GM23338 (cell line): ENCODE results near the gene FAM50A. TPM values are rescaled to one million over a fixed set of nuclear protein-coding genes. Genes with fewer than 3 reads are reported as not detected.

ENCODE experiments used
- ATAC-seq: fragments of 200-7000 bp; cut with Tn5 transposase; 3 replicates; pipeline ENCODE4 v1.9.1; 2020
- DNase-seq: peaks from one replicate; pipeline ENCODE4 v3.0.0-alpha.2; 2015; ENCODE audit warnings: low spot score
- H2AFZ ChIP-seq: fragments of 200-600 bp; sonication (generic); 2 replicates; pipeline ENCODE4 v1.8.0; 2016; ENCODE audit warnings: antibody characterized with exemption, mild to moderate bottlenecking, moderate library complexity
- H3F3A ChIP-seq: fragments of 200-600 bp; sonication (generic); replicated peaks from 2 replicates; pipeline ENCODE4 v1.8.0; 2017; ENCODE audit warnings: antibody characterized with exemption, mixed run types, low read depth
- H3K27ac ChIP-seq: fragments of 200-600 bp; sonication (generic); 2 replicates; pipeline ENCODE4 v1.6.1; 2016; ENCODE audit warnings: low read depth
- H3K27me3 ChIP-seq: fragments of 200-600 bp; sonication (generic); 2 replicates; pipeline ENCODE4 v1.8.0; 2016; ENCODE audit warnings: mild to moderate bottlenecking, mixed run types, moderate library complexity; ENCODE audit not compliant: insufficient read depth
- H3K36me3 ChIP-seq: fragments of 200-600 bp; sonication (generic); 2 replicates; pipeline ENCODE4 v1.8.0; 2016; ENCODE audit warnings: mild to moderate bottlenecking; ENCODE audit not compliant: insufficient read depth
- H3K4me1 ChIP-seq: fragments of 200-600 bp; sonication (generic); 2 replicates; pipeline ENCODE4 v1.8.0; 2016; ENCODE audit warnings: mild to moderate bottlenecking, moderate library complexity; ENCODE audit not compliant: insufficient read depth
- H3K4me2 ChIP-seq: fragments of 200-600 bp; sonication (generic); 2 replicates; pipeline ENCODE4 v1.7.1; 2017; ENCODE audit warnings: mixed run types
- H3K4me3 ChIP-seq: fragments of 200-600 bp; sonication (generic); 2 replicates; pipeline ENCODE4 v1.6.1; 2016; ENCODE audit warnings: mixed run types
- H3K79me2 ChIP-seq: fragments of 200-600 bp; sonication (generic); replicated peaks from 2 replicates; pipeline ENCODE4 v1.8.0; 2017; ENCODE audit warnings: mild to moderate bottlenecking; ENCODE audit not compliant: insufficient read depth
- H3K9me2 ChIP-seq: fragments of 200-600 bp; sonication (generic); 2 replicates; pipeline ENCODE4 v1.8.0; 2017; ENCODE audit not compliant: insufficient read depth
- H4K20me1 ChIP-seq: fragments of 200-600 bp; sonication (generic); replicated peaks from 2 replicates; pipeline ENCODE4 v1.8.0; 2017; ENCODE audit warnings: mild to moderate bottlenecking; ENCODE audit not compliant: insufficient read depth
- H3K27ac Mint-ChIP-seq: 2 replicates; pipeline ENCODE4 v1.8.0; 2020; ENCODE audit warnings: inconsistent platforms, mild to moderate bottlenecking, moderate library complexity, mixed read lengths
- H3K27me3 Mint-ChIP-seq: 3 replicates; pipeline ENCODE4 v1.8.0; 2022; ENCODE audit warnings: low read depth, mild to moderate bottlenecking, moderate library complexity, mixed read lengths, inconsistent platforms; ENCODE audit not compliant: insufficient read depth, poor library complexity
- H3K36me3 Mint-ChIP-seq: 3 replicates; pipeline ENCODE4 v1.8.0; 2021; ENCODE audit warnings: low read depth, mild to moderate bottlenecking, inconsistent platforms, moderate library complexity, mixed read lengths
- H3K4me1 Mint-ChIP-seq: 3 replicates; pipeline ENCODE4 v1.8.0; 2020; ENCODE audit warnings: mild to moderate bottlenecking, inconsistent platforms, mixed read lengths
- H3K4me3 Mint-ChIP-seq: 3 replicates; pipeline ENCODE4 v1.8.0; 2021; ENCODE audit warnings: moderate library complexity, mild to moderate bottlenecking, inconsistent platforms, mixed read lengths
- H3K9me3 Mint-ChIP-seq: 3 replicates; pipeline ENCODE4 v1.8.0; 2020; ENCODE audit warnings: moderate library complexity, mild to moderate bottlenecking, inconsistent platforms, mixed read lengths
- CREB1 ChIP-seq: fragments of 250-450 bp; sonication (Bioruptor Pico); IDR thresholded peaks from 2 replicates; pipeline ENCODE4 v1.5.0; 2020; ENCODE audit warnings: low read depth, mild to moderate bottlenecking, moderate library complexity
- EZH2 ChIP-seq: fragments of 200-600 bp; sonication (generic); IDR thresholded peaks from one replicate; pipeline ENCODE4 v1.8.0; 2017; ENCODE audit warnings: antibody characterized with exemption, mild to moderate bottlenecking, low read depth; ENCODE audit not compliant: unreplicated experiment
- EZH2phosphoT487 ChIP-seq: fragments of 200-600 bp; sonication (generic); IDR thresholded peaks from one replicate; pipeline ENCODE4 v1.8.1; 2018; ENCODE audit warnings: antibody characterized with exemption; ENCODE audit not compliant: unreplicated experiment
- JUNB ChIP-seq: IDR thresholded peaks from one replicate; pipeline ENCODE4 v1.6.1; 2016; ENCODE audit warnings: antibody characterized with exemption; ENCODE audit not compliant: unreplicated experiment
- NANOG ChIP-seq: IDR thresholded peaks from 2 replicates; pipeline ENCODE4 v1.6.1; 2016; ENCODE audit warnings: antibody characterized with exemption, borderline replicate concordance
- POLR2AphosphoS5 ChIP-seq: IDR thresholded peaks from 2 replicates; pipeline ENCODE4 v1.6.1; 2016; ENCODE audit warnings: antibody characterized with exemption, low read depth
- REST ChIP-seq: IDR thresholded peaks from one replicate; pipeline ENCODE4 v1.6.1; 2018; ENCODE audit warnings: antibody characterized with exemption; ENCODE audit not compliant: unreplicated experiment
- STAT1 ChIP-seq: IDR thresholded peaks from one replicate; pipeline ENCODE4 v1.6.1; 2016; ENCODE audit warnings: antibody characterized with exemption; ENCODE audit not compliant: unreplicated experiment
- polyA plus RNA-seq: library from polyadenylated mRNA; unstranded; fragments of >200 nt; fragmentation: Nextera tagmentation; extraction: Ambion mirVana; gene quantifications from 2 replicates; pipeline ENCODE4 v1.2.1, GENCODE V29; 2016
- total RNA-seq: library from RNA; depleted of rRNA; stranded (reverse); fragments of >200 nt; shearing (Covaris generic); gene quantifications from 2 replicates; pipeline ENCODE4 v1.2.3, GENCODE V29; 2014
- TF ChIP-seq, protein P1 (sequence below): IDR thresholded peaks from 2 replicates; pipeline ENCODE4 v1.6.1; 2016; ENCODE audit warnings: antibody characterized with exemption
- TF ChIP-seq, protein P2 (sequence below), 2 experiments: fragments of 200-600 bp in 1 of 2; sonication (generic) in 1 of 2; conservative IDR thresholded peaks; 2 replicates each; pipeline versions ENCODE4 v1.5.1 to v1.6.1; 2016 to 2017; ENCODE audit warnings: antibody characterized with exemption in 2 of 2, low read depth in 2 of 2, mild to moderate bottlenecking in 2 of 2, moderate library complexity in 1 of 2

The FAM50A gene
- total and polyA plus RNA-seq, 2 experiments from 2014 or later = 23.9 to 77.6 TPM

DNA sequence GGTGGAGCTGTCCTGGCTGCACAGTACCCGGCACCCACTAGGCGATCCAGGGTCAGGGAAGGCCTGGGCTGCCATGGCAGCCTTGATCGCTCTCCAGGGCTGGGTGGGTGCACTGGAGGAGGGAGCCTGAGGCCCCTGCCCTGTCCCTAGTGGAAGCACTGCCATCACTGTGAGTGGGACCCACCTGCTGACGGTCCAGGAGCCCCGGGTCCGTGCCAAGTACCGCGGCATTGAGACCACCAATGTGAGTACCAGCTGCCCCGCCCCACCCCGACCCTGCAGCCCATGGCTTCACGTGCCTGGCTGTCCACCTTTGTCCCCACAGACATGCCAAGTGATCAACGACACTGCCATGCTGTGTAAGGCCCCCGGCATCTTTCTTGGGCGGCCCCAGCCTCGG, 23.0 kb downstream of the FAM50A start:
- no peak overlapping the region for H2AFZ ChIP-seq
- H3K4me1 ChIP-seq = no peaks in the 10 kb centered on the region
- H3K4me2 ChIP-seq = no peak overlapping the region
- H3K27ac Mint-ChIP-seq = no peak overlapping the region
- H3K27me3 Mint-ChIP-seq = peaks cover 2% of the 10 kb centered on the region
- H3K79me2 ChIP-seq = no peaks in the 10 kb centered on the region
- H3K4me3 ChIP-seq = no peak overlapping the region
- H3K27ac ChIP-seq = no peak overlapping the region
- DNase-seq = no peak
- ATAC-seq = no peak
- H3K4me3 Mint-ChIP-seq = no peak overlapping the region
- H4K20me1 ChIP-seq = no peaks in the 10 kb centered on the region; the same call in 1 of the 2 replicates
- H3K36me3 ChIP-seq = no peaks in the 10 kb centered on the region
- no peaks in the 10 kb centered on the region for H3K9me3 Mint-ChIP-seq
- no peaks in the 10 kb centered on the region for H3K4me1 Mint-ChIP-seq
- peaks cover 8% of the 10 kb centered on the region for H3K36me3 Mint-ChIP-seq
- H3F3A ChIP-seq = no peaks in the 10 kb centered on the region
- no peak for TF ChIP-seq STAT1
- no peak for TF ChIP-seq EZH2
- no peak for TF ChIP-seq EZH2phosphoT487
- no peak for TF ChIP-seq POLR2AphosphoS5
- no peak for TF ChIP-seq REST
- no peak for TF ChIP-seq JUNB
- no peak for TF ChIP-seq CREB1 (CRISPR knock-in tag)
- TF ChIP-seq, protein P1, sequence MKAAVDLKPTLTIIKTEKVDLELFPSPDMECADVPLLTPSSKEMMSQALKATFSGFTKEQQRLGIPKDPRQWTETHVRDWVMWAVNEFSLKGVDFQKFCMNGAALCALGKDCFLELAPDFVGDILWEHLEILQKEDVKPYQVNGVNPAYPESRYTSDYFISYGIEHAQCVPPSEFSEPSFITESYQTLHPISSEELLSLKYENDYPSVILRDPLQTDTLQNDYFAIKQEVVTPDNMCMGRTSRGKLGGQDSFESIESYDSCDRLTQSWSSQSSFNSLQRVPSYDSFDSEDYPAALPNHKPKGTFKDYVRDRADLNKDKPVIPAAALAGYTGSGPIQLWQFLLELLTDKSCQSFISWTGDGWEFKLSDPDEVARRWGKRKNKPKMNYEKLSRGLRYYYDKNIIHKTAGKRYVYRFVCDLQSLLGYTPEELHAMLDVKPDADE = no peak
- no peak for TF ChIP-seq NANOG
- TF ChIP-seq, protein P2, sequence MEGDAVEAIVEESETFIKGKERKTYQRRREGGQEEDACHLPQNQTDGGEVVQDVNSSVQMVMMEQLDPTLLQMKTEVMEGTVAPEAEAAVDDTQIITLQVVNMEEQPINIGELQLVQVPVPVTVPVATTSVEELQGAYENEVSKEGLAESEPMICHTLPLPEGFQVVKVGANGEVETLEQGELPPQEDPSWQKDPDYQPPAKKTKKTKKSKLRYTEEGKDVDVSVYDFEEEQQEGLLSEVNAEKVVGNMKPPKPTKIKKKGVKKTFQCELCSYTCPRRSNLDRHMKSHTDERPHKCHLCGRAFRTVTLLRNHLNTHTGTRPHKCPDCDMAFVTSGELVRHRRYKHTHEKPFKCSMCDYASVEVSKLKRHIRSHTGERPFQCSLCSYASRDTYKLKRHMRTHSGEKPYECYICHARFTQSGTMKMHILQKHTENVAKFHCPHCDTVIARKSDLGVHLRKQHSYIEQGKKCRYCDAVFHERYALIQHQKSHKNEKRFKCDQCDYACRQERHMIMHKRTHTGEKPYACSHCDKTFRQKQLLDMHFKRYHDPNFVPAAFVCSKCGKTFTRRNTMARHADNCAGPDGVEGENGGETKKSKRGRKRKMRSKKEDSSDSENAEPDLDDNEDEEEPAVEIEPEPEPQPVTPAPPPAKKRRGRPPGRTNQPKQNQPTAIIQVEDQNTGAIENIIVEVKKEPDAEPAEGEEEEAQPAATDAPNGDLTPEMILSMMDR (conservative IDR thresholded peaks at IDR 0.05; ENCODE audit: low read depth in 2 of 2) = no peak
- H3K27me3 ChIP-seq = no peaks in the 10 kb centered on the region
- no peaks in the 10 kb centered on the region for H3K9me2 ChIP-seq

- Histone ChIP-seq H3K27ac (no peak overlapping the region), H3K4me2 (no peak overlapping the region), H4K20me1 (no peaks in the 10 kb centered on the region; the same call in 1 of the 2 replicates), H3K9me2 (no peaks in the 10 kb centered on the region), H3K4me3 (no peak overlapping the region), H3F3A (no peaks in the 10 kb centered on the region), H3K4me1 (no peaks in the 10 kb centered on the region), H3K79me2 (no peaks in the 10 kb centered on the region), H3K36me3 (no peaks in the 10 kb centered on the region), H3K27me3 (no peaks in the 10 kb centered on the region), H2AFZ (no peak overlapping the region)
- Mint-ChIP-seq H3K4me3 (no peak overlapping the region), H3K27ac (no peak overlapping the region), H3K36me3 (peaks cover 7% of the 10 kb centered on the region; the same call in 2 of the 3 replicates), H3K27me3 (peaks cover 2% of the 10 kb centered on the region), H3K4me1 (no peaks in the 10 kb centered on the region), H3K9me3 (no peaks in the 10 kb centered on the region)
- ATAC-seq = no peak
- DNase-seq = no peak
- TF ChIP-seq JUNB (no peak), CREB1 (CRISPR knock-in tag) (no peak), EZH2 (no peak), EZH2phosphoT487 (no peak)
Observed at GRCh38 chrX:154467556-154467955, 23.6 kb downstream of the FAM50A start.
